A549 (cell line): ENCODE results near the gene MYRIP. TPM values are rescaled to one million over a fixed set of nuclear protein-coding genes. Genes with fewer than 3 reads are reported as not detected.

Source experiments
- ATAC-seq, 2 experiments: fragments of 200-7000 bp in 1 of 2; fragments of >200 bp in 1 of 2; cut with Nextera tagmentation in 1 of 2; cut with Tn5 transposase in 1 of 2; 3 replicates each; pipeline versions ENCODE4 v1.8.0 to v1.9.1; 2018 to 2020; ENCODE audit warnings: mild to moderate bottlenecking in 1 of 2, moderate library complexity in 1 of 2
- CTCF ChIA-PET: fragments of 300-600 bp; sonication (Branson Sonifier 250); formaldehyde crosslinking; extraction: SDS; loops from one replicate; lab custom pipeline; 2021; ENCODE audit warnings: antibody characterized with exemption, inconsistent platforms; lab: Yijun Ruan, JAX
- POLR2A ChIA-PET: fragments of 350-600 bp; formaldehyde crosslinking; extraction: SDS; loops from one replicate; lab custom pipeline; 2021; ENCODE audit warnings: antibody characterized with exemption, inconsistent platforms; lab: Yijun Ruan, JAX
- DNase-seq, 2 experiments: peaks; one replicate each; pipeline versions ENCODE4 v3.0.0 to v3.0.0-alpha.2; 2011 to 2016; ENCODE audit warnings: low read depth in 1 of 2, low spot score in 1 of 2
- FAIRE-seq: peaks from 2 replicates; lab custom pipeline; 2011; peaks lifted over from hg19 to GRCh38; lab: Jason Lieb, UNC
- H3K27ac ChIP-seq, 2 experiments: fragments of >200 bp; sonication (Bioruptor Twin); formaldehyde crosslinking; 3 replicates each; pipeline ENCODE4 v1.5.1; 2016 to 2017
- H3K4me1 ChIP-seq: fragments of >200 bp; sonication (Bioruptor Twin); formaldehyde crosslinking; 3 replicates; pipeline ENCODE4 v1.6.1; 2016
- H3K4me2 ChIP-seq: fragments of >200 bp; sonication (Bioruptor Twin); formaldehyde crosslinking; 3 replicates; pipeline ENCODE4 v1.6.1; 2016
- H3K4me3 ChIP-seq: fragments of >200 bp; sonication (Bioruptor Twin); formaldehyde crosslinking; 3 replicates; pipeline ENCODE4 v1.5.1; 2016
- H3K9me3 ChIP-seq: fragments of >200 bp; sonication (Bioruptor Twin); formaldehyde crosslinking; 3 replicates; pipeline ENCODE4 v1.6.1; 2016
- CHD2 ChIP-seq: fragments of 150-350 bp; IDR thresholded peaks from 2 replicates; pipeline ENCODE4 v1.6.1; 2014; ENCODE audit warnings: low read length; ENCODE audit not compliant: partially characterized antibody
- E2F6 ChIP-seq: IDR thresholded peaks from 2 replicates; pipeline ENCODE4 v1.6.1; 2012; ENCODE audit warnings: low read depth, borderline replicate concordance
- EHMT2 ChIP-seq: fragments of 200-600 bp; sonication (generic); IDR thresholded peaks from 2 replicates; pipeline ENCODE4 v1.6.1; 2016; ENCODE audit warnings: antibody characterized with exemption, low read depth, mild to moderate bottlenecking, moderate library complexity
- ESRRA ChIP-seq: fragments of 150-350 bp; IDR thresholded peaks from 2 replicates; pipeline ENCODE4 v1.6.1; 2014; ENCODE audit warnings: mild to moderate bottlenecking, low read length, borderline replicate concordance
- FOSB ChIP-seq: fragments of 250-450 bp; sonication (Bioruptor Pico); IDR thresholded peaks from 2 replicates; pipeline ENCODE4 v1.5.0; 2020; ENCODE audit warnings: mild to moderate bottlenecking, moderate library complexity
- FOSL2 ChIP-seq, 2 experiments: fragments of 450-650 bp in 1 of 2; fragments of >200 bp in 1 of 2; sonication (Bioruptor Twin) in 1 of 2; formaldehyde crosslinking; IDR thresholded peaks; 2 replicates each; pipeline versions ENCODE4 v1.5.0 to v1.6.1; 2016 to 2020; ENCODE audit warnings: mild to moderate bottlenecking in 1 of 2, moderate library complexity in 1 of 2
- FOXS1 ChIP-seq: fragments of 250-450 bp; sonication (Bioruptor Pico); IDR thresholded peaks from 2 replicates; pipeline ENCODE4 v1.5.0; 2020; ENCODE audit warnings: mild to moderate bottlenecking, moderate library complexity
- GATA3 ChIP-seq: IDR thresholded peaks from 2 replicates; pipeline ENCODE4 v1.6.1; 2012; ENCODE audit warnings: borderline replicate concordance
- HDAC2 ChIP-seq: fragments of 200-600 bp; sonication (generic); IDR thresholded peaks from 2 replicates; pipeline ENCODE4 v1.6.1; 2016
- HMGXB4 ChIP-seq: fragments of 250-450 bp; sonication (Bioruptor Pico); IDR thresholded peaks from 2 replicates; pipeline ENCODE4 v1.5.0; 2021; ENCODE audit warnings: mild to moderate bottlenecking, moderate library complexity, borderline replicate concordance
- JUNB ChIP-seq: fragments of >200 bp; sonication (Bioruptor Twin); formaldehyde crosslinking; IDR thresholded peaks from 2 replicates; pipeline ENCODE4 v1.6.1; 2016
- KDM1A ChIP-seq: fragments of 200-600 bp; sonication (generic); IDR thresholded peaks from 2 replicates; pipeline ENCODE4 v1.6.1; 2016; ENCODE audit warnings: low read depth, mild to moderate bottlenecking
- KDM5A ChIP-seq: fragments of 200-600 bp; sonication (generic); IDR thresholded peaks from 2 replicates; pipeline ENCODE4 v1.6.1; 2016; ENCODE audit warnings: antibody characterized with exemption, mild to moderate bottlenecking
- MAFK ChIP-seq: fragments of 450-650 bp; IDR thresholded peaks from 2 replicates; pipeline ENCODE4 v1.6.1; 2014; ENCODE audit not compliant: partially characterized antibody
- MYC ChIP-seq: IDR thresholded peaks from 2 replicates; pipeline ENCODE4 v1.6.1; 2012; ENCODE audit warnings: mild to moderate bottlenecking, inconsistent platforms, low read length, improper control_type of control experiment, borderline replicate concordance
- NFE2L2 ChIP-seq: fragments of 150-350 bp; conservative IDR thresholded peaks from 2 replicates; pipeline ENCODE4 v1.6.1; 2014; ENCODE audit warnings: low read length
- POLR2A ChIP-seq: IDR thresholded peaks from 2 replicates; pipeline ENCODE4 v1.6.1; 2012; ENCODE audit warnings: mild to moderate bottlenecking, low read length
- SREBF2 ChIP-seq: fragments of 450-650 bp; IDR thresholded peaks from 2 replicates; pipeline ENCODE4 v1.6.1; 2014; ENCODE audit warnings: mild to moderate bottlenecking, moderate library complexity
- TFCP2L1 ChIP-seq: fragments of 250-450 bp; sonication (Bioruptor Pico); IDR thresholded peaks from 2 replicates; pipeline ENCODE4 v1.5.0; 2021; ENCODE audit warnings: mild to moderate bottlenecking
- USF2 ChIP-seq: fragments of 450-650 bp; IDR thresholded peaks from 2 replicates; pipeline ENCODE4 v1.6.1; 2014; ENCODE audit warnings: antibody characterized with exemption
- ZC3H11A ChIP-seq: fragments of 450-650 bp; IDR thresholded peaks from 2 replicates; pipeline ENCODE4 v1.6.1; 2014; ENCODE audit warnings: antibody characterized with exemption, mild to moderate bottlenecking
- ZFP36 ChIP-seq: fragments of 450-650 bp; IDR thresholded peaks from 2 replicates; pipeline ENCODE4 v1.6.1; 2014; ENCODE audit warnings: borderline replicate concordance; ENCODE audit not compliant: partially characterized antibody
- ZSCAN20 ChIP-seq: fragments of 250-450 bp; sonication (Bioruptor Pico); IDR thresholded peaks from 2 replicates; pipeline ENCODE4 v1.8.0; 2022; ENCODE audit warnings: mild to moderate bottlenecking, moderate library complexity
- WGBS: methylation state at CpG from one replicate; pipeline ENCODE4 v1.1.6; 2017; ENCODE audit errors: missing lambda C conversion rate; 5-methylcytosine and 5-hydroxymethylcytosine counted together
- polyA plus RNA-seq, 4 experiments: library from polyadenylated mRNA; depleted of rRNA in 3 of 4; stranded (reverse); fragments of >200 nt; fragmentation: RNase III in 1 of 4; extraction: RNeasy Plus Mini Kit Qiagen cat#74134 plus additional on column Dnase treatment in 1 of 4; gene quantifications; 2 replicates in 3 of 4; 3 replicates in 1 of 4; pipeline ENCODE4 v1.2.3, GENCODE V29; 2011 to 2017
- TF ChIP-seq, protein P1 (sequence below): IDR thresholded peaks from 2 replicates; pipeline ENCODE4 v1.6.1; 2012
- TF ChIP-seq, protein P2 (sequence below): fragments of 150-350 bp; IDR thresholded peaks from 2 replicates; pipeline ENCODE4 v1.6.1; 2014; ENCODE audit warnings: low read depth, mild to moderate bottlenecking, low read length
- TF ChIP-seq, protein P3 (sequence below): IDR thresholded peaks from 2 replicates; pipeline ENCODE4 v1.6.1; 2012
- TF ChIP-seq, protein P4 (sequence below): fragments of 200-600 bp; sonication (generic); IDR thresholded peaks from 2 replicates; pipeline ENCODE4 v1.6.1; 2016; ENCODE audit warnings: antibody characterized with exemption, mild to moderate bottlenecking, moderate library complexity

The MYRIP gene
- polyA plus RNA-seq, 2 of the 4 experiments (the other 2 are of a cell fraction) = not detected

- Histone ChIP-seq H3K4me3 (no peak overlapping the region), H3K27ac (no peak overlapping the region), H3K4me1 (no peaks in the 10 kb centered on the region), H3K9me3 (no peaks in the 10 kb centered on the region), H3K4me2 (no peak overlapping the region)
- no peak for ATAC-seq
- CTCF ChIA-PET = no interaction called here
- WGBS = 35% methylated on average over 5 of the region's 5 CpGs
- POLR2A ChIA-PET = no interaction called here
- no peak for DNase-seq
- FAIRE-seq = no peak
- TF ChIP-seq FOSL2 (IDR thresholded peaks at IDR 0.05) = no peak
- TF ChIP-seq FOSL2 (CRISPR knock-in tag; IDR thresholded peaks at IDR 0.05) = no peak
- no peak for TF ChIP-seq NFE2L2
- TF ChIP-seq E2F6 = no peak
- TF ChIP-seq, protein P1, sequence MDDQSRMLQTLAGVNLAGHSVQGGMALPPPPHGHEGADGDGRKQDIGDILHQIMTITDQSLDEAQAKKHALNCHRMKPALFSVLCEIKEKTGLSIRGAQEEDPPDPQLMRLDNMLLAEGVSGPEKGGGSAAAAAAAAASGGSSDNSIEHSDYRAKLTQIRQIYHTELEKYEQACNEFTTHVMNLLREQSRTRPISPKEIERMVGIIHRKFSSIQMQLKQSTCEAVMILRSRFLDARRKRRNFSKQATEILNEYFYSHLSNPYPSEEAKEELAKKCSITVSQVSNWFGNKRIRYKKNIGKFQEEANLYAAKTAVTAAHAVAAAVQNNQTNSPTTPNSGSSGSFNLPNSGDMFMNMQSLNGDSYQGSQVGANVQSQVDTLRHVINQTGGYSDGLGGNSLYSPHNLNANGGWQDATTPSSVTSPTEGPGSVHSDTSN = no peak
- TF ChIP-seq GATA3 = no peak
- no peak for TF ChIP-seq KDM1A
- TF ChIP-seq ESRRA = no peak
- TF ChIP-seq, protein P2, sequence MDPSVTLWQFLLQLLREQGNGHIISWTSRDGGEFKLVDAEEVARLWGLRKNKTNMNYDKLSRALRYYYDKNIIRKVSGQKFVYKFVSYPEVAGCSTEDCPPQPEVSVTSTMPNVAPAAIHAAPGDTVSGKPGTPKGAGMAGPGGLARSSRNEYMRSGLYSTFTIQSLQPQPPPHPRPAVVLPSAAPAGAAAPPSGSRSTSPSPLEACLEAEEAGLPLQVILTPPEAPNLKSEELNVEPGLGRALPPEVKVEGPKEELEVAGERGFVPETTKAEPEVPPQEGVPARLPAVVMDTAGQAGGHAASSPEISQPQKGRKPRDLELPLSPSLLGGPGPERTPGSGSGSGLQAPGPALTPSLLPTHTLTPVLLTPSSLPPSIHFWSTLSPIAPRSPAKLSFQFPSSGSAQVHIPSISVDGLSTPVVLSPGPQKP = no peak
- no peak for TF ChIP-seq SREBF2
- no peak for TF ChIP-seq ZC3H11A
- no peak for TF ChIP-seq CHD2
- TF ChIP-seq MAFK = no peak
- no peak for TF ChIP-seq JUNB
- TF ChIP-seq, all 56 proteins: peak for 0
These were observed 235.1 kb downstream of the MYRIP start for GRCh38 chr3:40044487-40044886.

- Histone ChIP-seq H3K4me2 (no peak overlapping the region), H3K27ac (no peak overlapping the region), H3K9me3 (no peaks in the 10 kb centered on the region), H3K4me3 (no peak overlapping the region), H3K4me1 (no peaks in the 10 kb centered on the region)
- WGBS = 8% methylated on average over 2 of the region's 2 CpGs
- ChIA-PET POLR2A (no interaction called here), CTCF (no interaction called here)
- FAIRE-seq (no peak), ATAC-seq (no peak), DNase-seq (no peak)
- TF ChIP-seq EHMT2 = no peak
- TF ChIP-seq, all 56 proteins: peak for 0
These were observed 235.6 kb downstream of the MYRIP start for GRCh38 chr3:40045051-40045450.

DNA sequence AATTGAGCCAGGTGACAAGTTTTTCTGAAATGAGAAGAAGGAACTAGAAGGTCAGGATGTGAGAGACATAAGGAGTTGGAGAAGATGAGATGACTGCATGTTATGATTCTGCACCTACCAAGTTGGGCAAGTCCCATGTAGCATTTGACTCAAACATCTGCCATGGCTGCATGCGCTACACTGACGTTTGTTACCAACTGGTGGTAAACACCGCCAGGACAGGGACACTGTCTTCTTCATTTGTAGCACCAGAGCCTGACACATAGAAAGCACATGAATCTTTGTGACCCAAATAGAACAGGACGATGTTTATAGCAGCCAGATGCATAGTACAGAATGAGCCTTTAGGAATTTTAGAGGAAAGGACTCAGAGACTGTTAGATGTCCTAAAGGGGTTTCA lies 236.7 kb downstream of the MYRIP start:
- FAIRE-seq (no peak), DNase-seq (no peak)
- no peak overlapping the region for H3K4me3 ChIP-seq
- CTCF ChIA-PET = no interaction called here
- TF ChIP-seq HDAC2 = no peak
- no peak for TF ChIP-seq GATA3
- no peak for TF ChIP-seq CHD2
- TF ChIP-seq USF2 = no peak
- TF ChIP-seq, protein P3, sequence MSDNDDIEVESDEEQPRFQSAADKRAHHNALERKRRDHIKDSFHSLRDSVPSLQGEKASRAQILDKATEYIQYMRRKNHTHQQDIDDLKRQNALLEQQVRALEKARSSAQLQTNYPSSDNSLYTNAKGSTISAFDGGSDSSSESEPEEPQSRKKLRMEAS = no peak
- TF ChIP-seq KDM5A = no peak
- TF ChIP-seq TFCP2L1 = no peak
- TF ChIP-seq POLR2A = no peak
- no peak for TF ChIP-seq FOSB
- no peak for TF ChIP-seq MYC
- TF ChIP-seq ZFP36 = no peak
- TF ChIP-seq ZSCAN20 (CRISPR knock-in tag) = no peak
- TF ChIP-seq HMGXB4 = no peak
- TF ChIP-seq FOXS1 (CRISPR knock-in tag) = no peak
- TF ChIP-seq, protein P4, sequence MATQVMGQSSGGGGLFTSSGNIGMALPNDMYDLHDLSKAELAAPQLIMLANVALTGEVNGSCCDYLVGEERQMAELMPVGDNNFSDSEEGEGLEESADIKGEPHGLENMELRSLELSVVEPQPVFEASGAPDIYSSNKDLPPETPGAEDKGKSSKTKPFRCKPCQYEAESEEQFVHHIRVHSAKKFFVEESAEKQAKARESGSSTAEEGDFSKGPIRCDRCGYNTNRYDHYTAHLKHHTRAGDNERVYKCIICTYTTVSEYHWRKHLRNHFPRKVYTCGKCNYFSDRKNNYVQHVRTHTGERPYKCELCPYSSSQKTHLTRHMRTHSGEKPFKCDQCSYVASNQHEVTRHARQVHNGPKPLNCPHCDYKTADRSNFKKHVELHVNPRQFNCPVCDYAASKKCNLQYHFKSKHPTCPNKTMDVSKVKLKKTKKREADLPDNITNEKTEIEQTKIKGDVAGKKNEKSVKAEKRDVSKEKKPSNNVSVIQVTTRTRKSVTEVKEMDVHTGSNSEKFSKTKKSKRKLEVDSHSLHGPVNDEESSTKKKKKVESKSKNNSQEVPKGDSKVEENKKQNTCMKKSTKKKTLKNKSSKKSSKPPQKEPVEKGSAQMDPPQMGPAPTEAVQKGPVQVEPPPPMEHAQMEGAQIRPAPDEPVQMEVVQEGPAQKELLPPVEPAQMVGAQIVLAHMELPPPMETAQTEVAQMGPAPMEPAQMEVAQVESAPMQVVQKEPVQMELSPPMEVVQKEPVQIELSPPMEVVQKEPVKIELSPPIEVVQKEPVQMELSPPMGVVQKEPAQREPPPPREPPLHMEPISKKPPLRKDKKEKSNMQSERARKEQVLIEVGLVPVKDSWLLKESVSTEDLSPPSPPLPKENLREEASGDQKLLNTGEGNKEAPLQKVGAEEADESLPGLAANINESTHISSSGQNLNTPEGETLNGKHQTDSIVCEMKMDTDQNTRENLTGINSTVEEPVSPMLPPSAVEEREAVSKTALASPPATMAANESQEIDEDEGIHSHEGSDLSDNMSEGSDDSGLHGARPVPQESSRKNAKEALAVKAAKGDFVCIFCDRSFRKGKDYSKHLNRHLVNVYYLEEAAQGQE = no peak
- TF ChIP-seq, all 56 proteins: peak for 0
- POLR2A ChIA-PET = no interaction called here
- H3K9me3 ChIP-seq = no peaks in the 10 kb centered on the region
- no peaks in the 10 kb centered on the region for H3K4me1 ChIP-seq
- no peak overlapping the region for H3K27ac ChIP-seq
- no peak overlapping the region for H3K4me2 ChIP-seq
- 60% methylated on average over 4 of the region's 4 CpGs for WGBS
- no peak for ATAC-seq
